IPS-15b (cell line): ENCODE results near the gene TXK.

Experiments
- H3K27me3 ChIP-seq: one replicate; pipeline ENCODE4 v1.6.1; 2013; ENCODE audit warnings: low read length; ENCODE audit not compliant: control insufficient read depth, insufficient read depth
- H3K36me3 ChIP-seq: one replicate; pipeline ENCODE4 v1.6.1; 2013; ENCODE audit warnings: low read length; ENCODE audit not compliant: control insufficient read depth, insufficient read depth
- H3K4me1 ChIP-seq: one replicate; pipeline ENCODE4 v1.6.1; 2013; ENCODE audit warnings: mild to moderate bottlenecking, low read length; ENCODE audit not compliant: control insufficient read depth, insufficient read depth
- H3K4me3 ChIP-seq: one replicate; pipeline ENCODE4 v1.5.1; 2013; ENCODE audit warnings: low read depth, low read length
- H3K9ac ChIP-seq: one replicate; pipeline ENCODE4 v1.6.1; 2013; ENCODE audit warnings: low read depth, mild to moderate bottlenecking, low read length
- H3K9me3 ChIP-seq: one replicate; pipeline ENCODE4 v1.6.1; 2013; ENCODE audit warnings: mild to moderate bottlenecking, low read length; ENCODE audit not compliant: control insufficient read depth, insufficient read depth

The TXK gene

GRCh38 chr4:48116582-48116981 is 17.5 kb downstream of the TXK start:
- no peak overlapping the region for H3K9ac ChIP-seq
- H3K27me3 ChIP-seq, result no peaks in the 10 kb centered on the region
- H3K9me3 ChIP-seq, result no peaks in the 10 kb centered on the region
- H3K4me1 ChIP-seq, result peaks cover 7% of the 10 kb centered on the region
- no peak overlapping the region for H3K4me3 ChIP-seq
- H3K36me3 ChIP-seq, result no peaks in the 10 kb centered on the region

- H3K36me3 ChIP-seq, result no peaks in the 10 kb centered on the region
- no peaks in the 10 kb centered on the region for H3K9me3 ChIP-seq
- no peak overlapping the region for H3K9ac ChIP-seq
- H3K4me3 ChIP-seq, result no peak overlapping the region
- no peaks in the 10 kb centered on the region for H3K27me3 ChIP-seq
- peaks cover 9% of the 10 kb centered on the region for H3K4me1 ChIP-seq
Observed at GRCh38 chr4:48114412-48114811, 19.6 kb downstream of the TXK start.

GRCh38 chr4:48112017-48112667 is 21.9 kb downstream of the TXK start:
- Histone ChIP-seq H3K4me1 (peaks cover 9% of the 10 kb centered on the region), H3K4me3 (no peak overlapping the region), H3K9me3 (no peaks in the 10 kb centered on the region), H3K9ac (no peak overlapping the region), H3K36me3 (no peaks in the 10 kb centered on the region), H3K27me3 (no peaks in the 10 kb centered on the region)

- H3K4me1 ChIP-seq, result peaks cover 5% of the 10 kb centered on the region
- no peak overlapping the region for H3K9ac ChIP-seq
- H3K4me3 ChIP-seq, result no peak overlapping the region
- H3K36me3 ChIP-seq, result no peaks in the 10 kb centered on the region
- H3K9me3 ChIP-seq, result no peaks in the 10 kb centered on the region
- H3K27me3 ChIP-seq, result no peaks in the 10 kb centered on the region
Observed at GRCh38 chr4:48110452-48110978, 23.5 kb downstream of the TXK start.

- no peak overlapping the region for H3K9ac ChIP-seq
- H3K9me3 ChIP-seq, result no peaks in the 10 kb centered on the region
- H3K27me3 ChIP-seq, result no peaks in the 10 kb centered on the region
- no peaks in the 10 kb centered on the region for H3K36me3 ChIP-seq
- H3K4me3 ChIP-seq, result no peak overlapping the region
- peaks cover 5% of the 10 kb centered on the region for H3K4me1 ChIP-seq
Observed at GRCh38 chr4:48109413-48110263, 24.4 kb downstream of the TXK start.

- Histone ChIP-seq H3K4me3 (no peak overlapping the region), H3K9ac (no peak overlapping the region), H3K27me3 (no peaks in the 10 kb centered on the region), H3K9me3 (no peaks in the 10 kb centered on the region), H3K36me3 (no peaks in the 10 kb centered on the region), H3K4me1 (peaks cover 5% of the 10 kb centered on the region)
Observed at GRCh38 chr4:48108309-48109073, 25.6 kb downstream of the TXK start.

GRCh38 chr4:48105230-48105629 is 28.8 kb downstream of the TXK start:
- no peak overlapping the region for H3K9ac ChIP-seq
- no peaks in the 10 kb centered on the region for H3K36me3 ChIP-seq
- no peak overlapping the region for H3K4me3 ChIP-seq
- no peaks in the 10 kb centered on the region for H3K9me3 ChIP-seq
- no peaks in the 10 kb centered on the region for H3K4me1 ChIP-seq
- no peaks in the 10 kb centered on the region for H3K27me3 ChIP-seq

- Histone ChIP-seq H3K36me3 (no peaks in the 10 kb centered on the region), H3K9ac (no peak overlapping the region), H3K4me3 (no peak overlapping the region), H3K9me3 (no peaks in the 10 kb centered on the region), H3K4me1 (no peaks in the 10 kb centered on the region), H3K27me3 (no peaks in the 10 kb centered on the region)
Observed at GRCh38 chr4:48103483-48104139, 30.4 kb downstream of the TXK start.

GRCh38 chr4:48102303-48102702 is 31.7 kb downstream of the TXK start:
- Histone ChIP-seq H3K4me3 (no peak overlapping the region), H3K4me1 (no peaks in the 10 kb centered on the region), H3K27me3 (no peaks in the 10 kb centered on the region), H3K9me3 (no peaks in the 10 kb centered on the region), H3K36me3 (no peaks in the 10 kb centered on the region), H3K9ac (no peak overlapping the region)

- Histone ChIP-seq H3K4me1 (no peaks in the 10 kb centered on the region), H3K4me3 (no peak overlapping the region), H3K36me3 (no peaks in the 10 kb centered on the region), H3K9me3 (no peaks in the 10 kb centered on the region), H3K27me3 (no peaks in the 10 kb centered on the region), H3K9ac (no peak overlapping the region)
Observed at GRCh38 chr4:48100256-48100655, 33.8 kb downstream of the TXK start.

GRCh38 chr4:48095441-48095840 is 38.6 kb downstream of the TXK start:
- Histone ChIP-seq H3K36me3 (no peaks in the 10 kb centered on the region), H3K4me3 (no peak overlapping the region), H3K9me3 (no peaks in the 10 kb centered on the region), H3K9ac (no peak overlapping the region), H3K27me3 (no peaks in the 10 kb centered on the region), H3K4me1 (no peaks in the 10 kb centered on the region)
